Lower leg skin (tissue), 4 donors: ENCODE results near the gene LIMD2. TPM values are rescaled to one million over a fixed set of nuclear protein-coding genes. Genes with fewer than 3 reads are reported as not detected.

Experiments used
- DNase-seq, 2 donors: peaks; one replicate each; pipeline ENCODE4 v3.0.0-alpha.2; 2019; ENCODE audit warnings: low spot score in 2 of 2
- H3K4me3 ChIP-seq: fragments of 200-600 bp; sonication (generic); 2 replicates; pipeline ENCODE4 v1.5.1; 2017; ENCODE audit warnings: mild to moderate bottlenecking, low read depth; ENCODE audit not compliant: poor library complexity, severe bottlenecking
- CTCF ChIP-seq, 3 donors: fragments of 450-650 bp; IDR thresholded peaks; one replicate each; pipeline ENCODE4 v1.5.1; 2016; ENCODE audit warnings: antibody characterized with exemption in 3 of 3, mild to moderate bottlenecking in 3 of 3, moderate library complexity in 2 of 3
- POLR2A ChIP-seq, 2 donors: fragments of 450-650 bp; IDR thresholded peaks; one replicate each; pipeline ENCODE4 v1.6.1; 2016 to 2017; ENCODE audit warnings: antibody characterized with exemption in 2 of 2, mild to moderate bottlenecking in 1 of 2, moderate library complexity in 1 of 2
- WGBS, 2 donors: methylation state at CpG; one replicate each; pipeline ENCODE4 v1.1.5; 2018; 5-methylcytosine and 5-hydroxymethylcytosine counted together
- intact Hi-C: fragments of 100-400 bp; cut with DNase I; formaldehyde crosslinking; loops from one replicate; pipeline ENCODE4 v1.15.0; 2023; ENCODE audit warnings: low total_unique reads
- total RNA-seq, 4 donors: library from RNA; depleted of rRNA; stranded (reverse); fragments of >200 nt; gene quantifications; one replicate each; pipeline ENCODE4 v1.1.0, GENCODE V29; 2016

Gene LIMD2
- total RNA-seq, 4 donors from 2014 or later, result 3.3 to 9.0 (median 4.8) TPM

- no peak for DNase-seq
- TF ChIP-seq CTCF (IDR thresholded peaks at IDR 0.05) (no peak), POLR2A (IDR thresholded peaks at IDR 0.05) (no peak)
- H3K4me3 ChIP-seq, result no peak overlapping the region
- WGBS, 2 donors, result 87 to 89% methylated on average over 5 to 6 of the region's 6 CpGs
- intact Hi-C loops, result no loop called here
Observed at GRCh38 chr17:63695889-63696288, 4.0 kb downstream of the LIMD2 start.

- intact Hi-C loops, result no loop called here
- no peak for DNase-seq
- no peak overlapping the region for H3K4me3 ChIP-seq
- TF ChIP-seq POLR2A (IDR thresholded peaks at IDR 0.05) (no peak), CTCF (IDR thresholded peaks at IDR 0.05) (no peak)
- WGBS, 2 donors, result 69 to 70% methylated on average over 14 to 15 of the region's 15 CpGs
Observed at GRCh38 chr17:63694950-63695773, 4.8 kb downstream of the LIMD2 start.

- intact Hi-C loops, result no loop called here
- no peak for DNase-seq
- H3K4me3 ChIP-seq, result no peak overlapping the region
- no peak for TF ChIP-seq CTCF (IDR thresholded peaks at IDR 0.05)
- WGBS, 2 donors, result 76 to 85% methylated on average over 12 of the region's 12 CpGs
Observed at GRCh38 chr17:63694229-63694949, 5.5 kb downstream of the LIMD2 start.

GRCh38 chr17:63693411-63694113 lies 6.4 kb downstream of the LIMD2 start:
- no peak overlapping the region for H3K4me3 ChIP-seq
- TF ChIP-seq CTCF (IDR thresholded peaks at IDR 0.05) (no peak), POLR2A (IDR thresholded peaks at IDR 0.05) (no peak)
- WGBS, 2 donors, result 88 to 92% methylated on average over 18 of the region's 18 CpGs
- no peak for DNase-seq
- intact Hi-C loops, result no loop called here

GRCh38 chr17:63692195-63692816 lies 7.6 kb downstream of the LIMD2 start:
- no peak for TF ChIP-seq CTCF (IDR thresholded peaks at IDR 0.05)
- TF ChIP-seq POLR2A (IDR thresholded peaks at IDR 0.05), result no peak
- intact Hi-C loops, result no loop called here
- 92 to 93% methylated on average over 11 of the region's 11 CpGs for WGBS, 2 donors
- no peak for DNase-seq
- H3K4me3 ChIP-seq, result no peak overlapping the region
